HL-60 (cell line): ENCODE data around the gene ATP6V1E1.

Experiments used
- DNase-seq, 2 experiments: peaks; one replicate each; pipeline ENCODE4 v3.0.0-alpha.2; 2010 to 2020; ENCODE audit warnings: low read depth in 1 of 2, low spot score in 1 of 2
- H3K27ac ChIP-seq: fragments of 250-450 bp; sonication (Bioruptor Pico); replicated peaks from 2 replicates; pipeline ENCODE4 v1.5.1; 2020; ENCODE audit warnings: mild to moderate bottlenecking, moderate library complexity
- H3K27me3 ChIP-seq: fragments of 250-450 bp; sonication (Bioruptor Pico); 2 replicates; pipeline ENCODE4 v1.5.1; 2021; ENCODE audit warnings: mild to moderate bottlenecking, moderate library complexity; ENCODE audit not compliant: insufficient read depth, poor library complexity, severe bottlenecking
- H3K4me3 ChIP-seq: replicated peaks from 2 replicates; pipeline ENCODE4 v1.5.1; 2011; ENCODE audit warnings: mild to moderate bottlenecking, control low read depth, low read length; ENCODE audit not compliant: insufficient read depth
- GABPA ChIP-seq: IDR thresholded peaks from 2 replicates; pipeline ENCODE4 v1.6.1; 2012; ENCODE audit warnings: low read depth
- POLR2AphosphoS5 ChIP-seq: IDR thresholded peaks from 2 replicates; pipeline ENCODE4 v1.6.1; 2012; ENCODE audit warnings: low read depth
- REST ChIP-seq: IDR thresholded peaks from 2 replicates; pipeline ENCODE4 v1.6.1; 2012; ENCODE audit warnings: low read depth; ENCODE audit not compliant: insufficient replicate concordance
- SPI1 ChIP-seq: IDR thresholded peaks from 2 replicates; pipeline ENCODE4 v1.6.1; 2012; ENCODE audit warnings: low read depth, mild to moderate bottlenecking, borderline replicate concordance
- long read RNA-seq: library from polyadenylated mRNA; unstranded; transcript quantifications from one replicate; pipeline ENCODE4 v2.0.0, GENCODE V29; 2020
- TF ChIP-seq, protein P1 (sequence below): IDR thresholded peaks from one replicate; pipeline ENCODE4 v1.5.1; 2011; ENCODE audit warnings: low read length, control low read depth, inconsistent platforms; ENCODE audit not compliant: insufficient read depth

The ATP6V1E1 gene
- long read RNA-seq, transcript ATP6V1E1-201 (9 exons, 1,402 nt): major isoform, 265 of 279 reads
- long read RNA-seq, transcript ATP6V1E1-203 (8 exons, 994 nt): minor isoform, 5 of 279 reads
- long read RNA-seq, partial matches to known transcripts: 3 of 279 reads
- long read RNA-seq, other reads (novel, unspliced or antisense): 4 of 279 reads

GRCh38 chr22:17628406-17629172 lies at the start of gene ATP6V1E1:
Gene ATP6V1E1, minus strand, starts transcription at chr22:17628749. Its CDS starts 114 bp downstream, at chr22:17628635.
- peak within 1 kb of the TSS; percentile 99 for H3K4me3 ChIP-seq
- H3K27ac ChIP-seq: peak within 1 kb of the TSS; percentile 88
- no peaks in the 10 kb centered on the region for H3K27me3 ChIP-seq
- no peak for TF ChIP-seq REST
- peak; percentile 67 for TF ChIP-seq SPI1
- TF ChIP-seq GABPA: peak; percentile 89
- peak; percentile 65 for TF ChIP-seq POLR2AphosphoS5
- peak; percentile 98 for DNase-seq

DNA sequence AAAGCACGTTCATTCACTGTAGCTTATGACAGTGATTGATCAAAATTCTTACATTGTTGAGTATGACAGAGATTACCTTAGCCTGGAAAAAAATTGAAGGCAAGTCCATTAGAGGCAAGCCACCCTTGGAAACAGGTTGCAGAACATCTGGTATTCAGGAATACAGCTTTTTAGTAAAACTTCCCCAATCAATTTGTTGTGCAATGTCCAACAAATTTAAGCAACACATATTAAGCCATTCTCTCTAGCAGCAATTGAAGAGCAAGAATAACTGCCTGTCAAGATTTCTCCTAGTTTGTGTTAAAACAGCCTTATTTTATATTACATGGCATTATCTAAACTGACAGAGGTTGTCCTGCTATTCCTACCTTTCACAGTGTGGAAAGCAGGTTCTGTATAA lies 47.0 kb upstream of the ATP6V1E1 start:
- H3K4me3 ChIP-seq: no peak overlapping the region
- TF ChIP-seq POLR2AphosphoS5 (no peak), GABPA (no peak), REST (no peak), SPI1 (no peak; the same call in 1 of the 2 replicates)
- TF ChIP-seq, protein P1, sequence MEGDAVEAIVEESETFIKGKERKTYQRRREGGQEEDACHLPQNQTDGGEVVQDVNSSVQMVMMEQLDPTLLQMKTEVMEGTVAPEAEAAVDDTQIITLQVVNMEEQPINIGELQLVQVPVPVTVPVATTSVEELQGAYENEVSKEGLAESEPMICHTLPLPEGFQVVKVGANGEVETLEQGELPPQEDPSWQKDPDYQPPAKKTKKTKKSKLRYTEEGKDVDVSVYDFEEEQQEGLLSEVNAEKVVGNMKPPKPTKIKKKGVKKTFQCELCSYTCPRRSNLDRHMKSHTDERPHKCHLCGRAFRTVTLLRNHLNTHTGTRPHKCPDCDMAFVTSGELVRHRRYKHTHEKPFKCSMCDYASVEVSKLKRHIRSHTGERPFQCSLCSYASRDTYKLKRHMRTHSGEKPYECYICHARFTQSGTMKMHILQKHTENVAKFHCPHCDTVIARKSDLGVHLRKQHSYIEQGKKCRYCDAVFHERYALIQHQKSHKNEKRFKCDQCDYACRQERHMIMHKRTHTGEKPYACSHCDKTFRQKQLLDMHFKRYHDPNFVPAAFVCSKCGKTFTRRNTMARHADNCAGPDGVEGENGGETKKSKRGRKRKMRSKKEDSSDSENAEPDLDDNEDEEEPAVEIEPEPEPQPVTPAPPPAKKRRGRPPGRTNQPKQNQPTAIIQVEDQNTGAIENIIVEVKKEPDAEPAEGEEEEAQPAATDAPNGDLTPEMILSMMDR: no peak
- DNase-seq: peak; percentile 48 to 60
- H3K27me3 ChIP-seq: no peaks in the 10 kb centered on the region
- H3K27ac ChIP-seq: peak overlapping the region; percentile 78

GRCh38 chr22:17674152-17674551 lies 45.6 kb upstream of the ATP6V1E1 start:
- no peak for DNase-seq
- no peak for TF ChIP-seq SPI1
- TF ChIP-seq, protein P1: no peak
- TF ChIP-seq GABPA: no peak
- TF ChIP-seq REST: no peak
- no peak for TF ChIP-seq POLR2AphosphoS5
- Histone ChIP-seq H3K27me3 (no peaks in the 10 kb centered on the region), H3K27ac (peak overlapping the region; percentile 78), H3K4me3 (no peak overlapping the region)
